Activated effector memory CD4-positive, alpha-beta T cell treated with Interleukin-2 at 50 U/mL for 16 hours (primary cell): ENCODE data around the gene KPNB1.

Experiments used
- DNase-seq: peaks from one replicate; pipeline ENCODE4 v3.0.0-alpha.2; 2020

Gene KPNB1

DNA sequence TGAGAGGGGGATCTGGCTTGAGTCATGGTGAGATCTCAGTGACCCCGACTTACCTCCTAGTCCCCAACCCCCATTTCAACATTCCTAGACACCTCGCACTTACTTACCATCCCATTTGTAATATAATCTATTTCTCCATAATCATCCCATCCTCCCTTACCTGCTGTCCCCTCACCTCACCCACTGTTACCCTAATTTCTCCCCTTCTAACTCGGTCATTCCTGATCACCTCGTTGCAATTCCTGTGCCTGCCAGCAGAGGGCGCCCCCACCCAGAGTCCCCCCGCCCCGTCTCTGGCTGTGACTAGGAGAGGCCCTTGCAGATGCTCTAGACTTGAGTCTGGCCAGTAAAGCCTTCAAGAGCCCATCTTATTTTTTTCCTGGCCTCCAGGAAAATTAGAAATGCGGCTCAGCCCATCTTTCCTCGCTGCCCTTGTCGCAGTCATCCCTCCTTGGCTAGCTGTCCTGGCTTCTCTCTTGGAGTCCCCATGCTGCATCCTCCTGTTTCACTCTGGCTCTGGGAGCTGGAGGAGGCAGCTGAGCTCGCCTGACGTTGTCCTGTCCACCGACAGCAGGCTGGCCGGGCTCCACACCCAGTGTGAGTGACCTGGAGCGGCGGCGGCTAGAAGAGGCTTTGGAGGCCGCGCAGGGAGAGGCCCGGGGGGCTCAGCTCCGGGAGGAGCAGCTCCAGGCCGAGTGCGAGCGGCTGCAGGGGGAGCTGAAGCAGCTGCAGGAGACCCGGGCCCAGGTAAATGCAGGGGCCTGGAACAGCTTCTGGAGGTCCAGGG, 49.2 kb downstream of the KPNB1 start:
- peak; percentile 71 for DNase-seq

- DNase-seq: no peak
Measured at GRCh38 chr17:47699536-47699840, 49.8 kb downstream of the KPNB1 start.

DNA sequence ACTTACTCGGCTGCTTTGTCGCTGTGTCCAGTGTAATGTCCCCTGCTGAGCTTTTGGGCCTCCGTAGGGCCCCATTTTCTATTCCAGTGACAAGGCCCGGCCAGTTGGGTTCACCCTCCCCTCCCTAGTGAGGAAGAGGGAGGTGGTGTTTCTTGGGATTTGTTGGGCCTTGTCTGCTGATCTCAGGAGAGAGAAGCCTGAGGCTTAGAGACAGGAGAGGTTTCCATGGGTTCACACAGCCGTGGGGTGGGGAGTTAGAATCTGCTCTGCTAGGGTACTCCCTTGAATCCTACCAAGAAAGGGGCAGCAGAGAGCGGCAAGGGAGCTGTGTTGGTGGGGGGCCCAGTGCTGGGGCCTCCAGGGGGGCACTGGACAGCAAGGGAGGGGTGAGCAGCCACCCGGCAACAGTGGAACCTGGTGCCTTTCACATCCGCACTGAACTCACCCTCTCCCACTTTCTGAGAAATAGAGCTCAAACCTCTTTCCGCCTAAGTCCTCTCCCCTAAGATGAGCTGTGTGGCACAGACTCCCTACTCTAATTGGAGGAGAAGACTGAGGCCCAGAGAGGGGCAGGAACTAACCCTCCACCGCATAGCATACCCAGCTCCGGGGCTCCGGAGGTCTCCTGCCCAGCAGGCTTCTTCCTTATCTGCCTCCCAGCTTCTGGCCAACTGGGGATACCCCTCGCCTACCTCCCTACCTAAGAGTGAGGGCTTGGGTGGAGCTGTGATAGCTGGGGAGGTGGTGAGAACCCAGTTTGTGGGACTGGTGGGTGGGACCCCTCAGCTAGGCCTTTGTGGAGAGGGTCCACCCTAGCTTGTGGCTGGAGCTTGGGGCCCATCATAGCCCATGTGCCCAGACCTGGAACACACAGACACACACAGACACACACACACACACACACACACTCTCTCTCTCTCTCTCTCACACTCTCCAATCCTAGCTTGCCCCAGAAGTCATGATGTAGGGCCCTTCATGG, 51.0 kb downstream of the KPNB1 start:
- DNase-seq: no peak

GRCh38 chr17:47701608-47702007, 51.9 kb downstream of the KPNB1 start:
- no peak for DNase-seq

- DNase-seq: no peak
Measured at GRCh38 chr17:47702391-47702995, 52.8 kb downstream of the KPNB1 start.

DNA sequence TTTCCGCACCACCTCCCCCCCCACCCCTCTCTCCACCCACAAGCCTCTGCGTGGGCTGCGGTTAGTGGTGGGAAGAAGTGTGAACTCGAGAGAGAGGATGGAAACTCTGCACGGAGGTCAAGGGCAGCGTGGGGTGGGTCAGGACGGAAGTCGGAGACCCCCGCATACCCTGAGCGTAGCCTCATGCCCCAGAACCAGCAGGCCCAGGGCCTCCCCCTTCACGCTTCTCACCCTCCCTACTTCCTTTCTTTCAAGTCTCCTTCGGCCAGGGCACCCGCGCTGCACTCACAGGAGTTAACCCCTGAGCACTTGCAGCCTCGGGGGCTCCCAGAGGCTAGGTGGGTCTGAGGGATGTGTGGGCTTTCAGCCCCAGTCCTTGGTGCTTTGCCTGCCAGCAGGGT, 53.5 kb downstream of the KPNB1 start:
- DNase-seq: no peak

- DNase-seq: no peak
Measured at GRCh38 chr17:47703671-47704070, 54.0 kb downstream of the KPNB1 start.

DNA sequence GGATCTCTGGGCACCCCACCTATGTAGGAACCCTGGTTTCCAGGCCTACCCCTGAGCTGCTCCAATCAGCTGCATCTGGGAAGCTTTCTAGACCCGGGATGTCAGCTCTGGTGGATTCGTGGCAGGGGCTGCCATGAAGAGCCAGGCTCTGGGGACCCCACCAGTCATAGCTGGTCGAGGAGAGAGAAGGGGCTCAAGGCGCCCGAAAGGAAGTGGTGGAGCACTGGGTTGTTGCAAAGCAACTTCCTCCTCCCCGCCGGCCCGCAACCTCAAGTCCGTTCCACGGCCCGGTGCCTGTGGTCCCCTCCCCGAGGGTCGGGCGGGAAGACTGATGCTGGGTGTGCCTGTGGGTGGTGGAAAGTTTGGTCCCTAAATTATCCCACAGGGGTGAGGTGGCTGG, 54.4 kb downstream of the KPNB1 start:
- no peak for DNase-seq

DNA sequence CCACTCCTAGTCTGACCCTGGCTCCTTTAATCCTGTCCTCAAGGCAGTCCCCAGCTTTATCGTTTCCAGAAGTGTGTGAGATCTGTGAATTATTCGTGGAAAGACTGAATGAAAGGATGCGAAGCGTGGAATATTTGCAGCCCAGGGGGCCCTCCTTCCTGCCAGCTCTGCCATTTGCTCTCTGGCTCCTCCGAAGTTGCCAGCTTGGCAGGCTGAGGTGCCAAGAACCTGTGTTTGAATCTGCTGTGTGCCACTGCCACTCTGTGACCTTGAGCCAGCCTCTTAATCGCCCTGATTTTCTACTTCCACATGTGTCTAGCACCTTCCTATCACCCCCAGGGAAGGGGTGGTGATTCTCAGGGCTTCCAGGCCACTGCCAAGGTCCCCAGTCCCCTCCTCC, 55.0 kb downstream of the KPNB1 start:
- no peak for DNase-seq

DNA sequence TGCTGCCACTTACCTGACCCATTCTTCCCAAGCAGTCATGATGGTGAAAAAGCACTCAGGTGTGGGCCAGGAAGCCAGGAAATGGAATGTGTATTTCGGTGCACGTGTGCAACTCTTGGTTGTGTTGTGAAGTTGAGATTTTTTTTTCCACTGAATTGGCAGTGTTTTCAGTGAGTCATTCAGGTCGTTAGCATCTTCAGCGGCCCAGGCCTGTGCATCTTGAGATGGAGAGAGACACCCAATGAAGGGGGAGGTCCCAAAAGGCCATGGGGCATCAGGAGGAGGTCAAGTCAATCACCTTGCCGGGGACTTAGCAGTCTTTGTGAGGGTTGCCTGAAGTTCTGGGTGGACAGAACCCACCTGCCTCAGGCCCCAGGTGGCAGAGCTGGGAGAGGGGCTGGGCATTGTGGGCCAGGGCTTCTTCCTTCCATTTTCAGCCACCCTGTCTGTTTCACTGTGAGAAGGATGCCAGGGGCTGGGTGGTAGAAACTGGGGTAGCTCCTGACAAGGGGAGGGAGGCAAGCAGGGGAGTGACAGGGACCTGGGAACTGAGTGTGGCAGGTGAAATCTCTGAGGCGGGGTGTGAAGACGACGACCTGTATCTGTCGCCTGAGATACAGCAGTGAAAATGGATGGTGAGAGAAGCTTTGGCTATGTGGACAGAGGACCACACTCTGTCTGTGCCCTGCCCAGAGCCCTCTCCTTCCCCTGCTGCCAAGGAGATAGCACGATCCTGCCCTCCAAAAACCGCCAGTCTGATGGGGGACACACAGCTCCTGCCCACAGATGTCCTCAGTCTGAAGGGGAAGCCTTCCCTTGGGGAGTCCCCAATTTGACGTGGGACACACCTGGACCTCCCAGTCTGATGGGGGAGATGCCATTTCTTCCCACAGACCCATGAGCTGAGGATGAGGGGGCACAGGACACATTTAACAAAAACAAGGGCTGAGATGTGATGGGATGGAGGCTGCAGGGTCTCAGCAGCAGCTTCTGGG, 56.1 kb downstream of the KPNB1 start:
- no peak for DNase-seq

DNA sequence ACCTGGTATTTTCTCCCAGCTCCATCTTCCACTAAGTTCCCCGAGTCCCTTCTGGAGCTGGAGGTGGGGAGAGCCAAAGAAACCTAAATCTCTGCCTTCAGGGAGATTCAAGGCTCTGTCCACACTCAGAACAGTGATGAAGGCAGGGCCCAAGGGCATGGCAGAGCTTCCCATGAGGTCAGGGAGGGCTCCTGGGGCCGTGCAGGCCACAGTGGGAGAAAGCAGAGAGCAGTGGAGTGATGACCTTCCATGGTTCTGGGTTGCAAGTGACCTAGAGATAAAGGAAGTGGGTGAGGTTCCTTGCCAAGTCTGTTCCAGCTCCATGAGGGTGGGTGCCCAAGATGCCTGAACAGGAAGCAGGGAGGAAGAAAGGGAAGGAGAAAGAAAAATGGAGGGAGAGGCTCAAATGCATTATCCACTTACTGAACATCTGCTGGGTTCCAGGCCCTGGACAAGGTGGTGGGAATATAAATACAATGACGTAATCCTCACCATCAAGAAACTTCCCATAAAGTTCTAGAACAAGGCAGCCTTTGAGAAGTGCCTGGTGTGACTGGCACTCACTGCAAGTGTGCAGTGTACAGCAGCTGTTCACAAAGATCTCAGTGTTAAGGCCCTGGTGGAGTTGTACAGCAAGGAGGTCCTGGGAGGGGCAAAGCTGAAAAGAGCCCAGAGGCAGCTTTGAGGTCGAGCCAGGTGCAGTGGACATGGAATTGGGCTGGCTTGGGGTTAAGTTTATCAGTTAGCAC, 57.5 kb downstream of the KPNB1 start:
- DNase-seq: no peak

DNA sequence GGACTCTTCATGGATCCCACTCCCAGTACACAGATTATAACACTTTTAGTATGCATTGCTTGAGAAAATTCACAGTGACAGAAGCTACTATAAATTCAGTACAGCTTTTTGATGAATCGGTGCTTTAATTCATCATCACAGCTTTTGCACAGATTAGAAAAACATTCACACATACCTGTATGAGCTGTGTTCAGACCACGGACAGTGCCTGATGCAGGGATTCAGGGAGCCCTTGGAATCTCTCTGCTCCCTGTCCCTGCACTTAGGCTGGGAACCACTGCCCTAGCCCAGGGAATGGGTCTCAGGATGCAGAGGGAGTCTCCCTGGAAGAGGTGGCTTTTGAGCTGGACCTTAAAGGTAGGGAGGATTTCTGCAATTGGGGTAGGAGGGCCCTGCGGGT, 58.2 kb downstream of the KPNB1 start:
- no peak for DNase-seq

DNA sequence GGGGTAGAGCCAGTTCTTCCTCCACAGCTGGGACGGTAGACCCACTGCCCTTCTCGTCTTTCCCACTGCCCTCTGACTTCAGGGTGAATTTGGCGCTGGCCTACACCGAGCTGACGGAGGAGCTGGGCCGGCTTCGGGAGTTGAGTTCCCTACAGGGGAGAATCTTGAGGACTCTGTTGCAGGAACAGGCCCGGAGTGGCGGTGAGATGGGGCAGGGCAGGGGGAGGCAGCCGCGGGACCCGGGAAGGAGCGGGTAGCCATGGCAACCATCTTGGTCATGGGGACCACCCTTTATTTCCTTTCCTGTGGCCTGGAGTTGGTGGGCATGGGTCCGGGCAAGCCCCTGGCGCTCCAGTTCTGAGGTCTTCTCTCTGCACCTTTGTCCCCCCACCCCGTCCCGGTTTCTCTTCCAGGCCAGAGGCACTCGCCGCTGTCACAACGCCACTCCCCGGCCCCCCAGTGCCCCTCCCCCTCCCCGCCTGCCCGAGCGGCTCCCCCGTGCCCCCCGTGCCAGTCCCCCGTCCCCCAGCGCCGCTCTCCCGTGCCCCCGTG, 58.7 kb downstream of the KPNB1 start:
- no peak for DNase-seq

GRCh38 chr17:47708864-47709541, 59.3 kb downstream of the KPNB1 start:
- DNase-seq: no peak

- DNase-seq: no peak
Measured at GRCh38 chr17:47709594-47709993, 59.9 kb downstream of the KPNB1 start.

DNA sequence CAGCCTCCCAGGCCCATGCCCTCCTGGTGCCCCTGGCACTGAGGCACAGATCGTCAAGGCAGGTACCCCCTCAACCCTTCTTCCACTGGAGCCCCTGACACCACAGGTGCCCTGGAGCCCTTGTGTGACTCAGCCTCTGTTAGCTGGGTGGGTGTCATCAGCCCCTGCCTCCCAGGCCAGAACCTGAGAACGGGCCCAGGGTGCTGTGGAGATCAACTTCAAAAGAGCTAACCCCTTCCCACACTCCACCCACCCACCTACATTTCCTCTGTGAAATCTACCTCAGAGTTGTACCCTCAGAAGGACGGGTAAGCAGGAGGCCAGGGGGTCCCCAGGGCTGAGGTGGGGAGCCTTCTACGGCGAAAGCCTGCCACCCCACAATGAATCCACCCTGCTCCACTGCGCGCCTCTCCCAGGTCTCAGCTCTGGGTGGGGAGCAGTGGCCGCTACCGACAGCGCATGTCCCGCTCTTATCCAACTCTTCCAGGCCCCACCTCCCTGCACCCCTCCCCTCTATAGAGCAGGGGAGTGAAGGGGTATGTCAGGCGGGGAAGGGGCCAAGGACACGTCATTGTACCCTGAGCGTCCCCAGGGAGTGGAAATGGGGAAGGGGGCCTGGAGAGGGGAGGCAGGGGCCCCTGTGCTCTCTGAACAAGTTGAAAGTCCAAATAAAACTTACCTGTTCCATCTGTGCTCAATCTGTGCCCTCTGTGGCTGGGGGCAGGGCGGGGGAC, 61.8 kb downstream of the KPNB1 start:
- no peak for DNase-seq

DNA sequence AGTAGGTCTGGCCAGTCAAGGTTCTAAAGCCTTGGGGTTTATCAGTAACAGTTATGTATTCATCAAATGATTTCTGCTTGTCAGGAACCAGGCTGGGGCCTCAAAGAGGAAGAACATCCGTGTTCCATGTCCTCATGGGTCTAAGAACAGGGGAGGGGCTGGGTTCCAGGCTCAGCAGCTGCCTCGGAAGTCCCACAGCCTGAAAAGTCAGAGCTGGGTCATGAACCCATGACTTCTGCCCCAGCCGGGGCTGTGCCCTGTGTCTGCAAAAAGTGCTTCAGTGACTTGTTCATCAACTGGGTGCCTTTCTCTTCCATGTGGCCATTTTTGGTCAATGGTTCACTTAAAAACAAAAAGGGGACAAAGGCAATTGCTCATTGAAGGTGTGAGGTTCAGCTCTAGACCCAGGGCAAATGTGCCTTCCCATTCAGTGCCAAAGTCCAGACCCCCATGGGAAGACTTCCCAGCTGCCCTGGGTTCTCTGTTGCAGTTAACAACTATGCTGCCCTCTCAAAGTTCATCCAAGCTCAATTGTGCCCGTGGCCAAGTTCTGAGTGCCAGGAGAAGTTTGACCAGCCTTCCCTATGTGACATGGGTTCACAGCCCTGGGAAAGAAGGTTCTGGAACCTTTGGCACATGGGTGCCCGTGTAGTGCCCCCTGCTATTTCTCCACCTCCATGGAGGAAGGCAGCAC, 62.8 kb downstream of the KPNB1 start:
- DNase-seq: no peak

- no peak for DNase-seq
Measured at GRCh38 chr17:47713980-47714700, 64.4 kb downstream of the KPNB1 start.
